Caco-2 (cell line): ENCODE data around the gene HAUS6. TPM values are rescaled to one million over a fixed set of nuclear protein-coding genes. Genes with fewer than 3 reads are reported as not detected.
"Not testable (repeated sequence)": the region's sequence is repeated elsewhere in the genome, so short reads cannot be mapped to it uniquely, and the experiment has no call there.

Source experiments
- BruUV-seq: library from RNA; stranded (reverse); fragments of 400-500 nt; replicated peaks from 2 replicates; lab custom pipeline; 2021; lab: Mats Ljungman, UMichigan
- CTCF ChIA-PET: fragments of 300-600 bp; sonication (Branson Sonifier 250); formaldehyde crosslinking; loops from one replicate; lab custom pipeline; 2022; ENCODE audit warnings: antibody characterized with exemption; lab: Charles Lee
- POLR2A ChIA-PET: fragments of 300-600 bp; sonication (Branson Sonifier 250); formaldehyde crosslinking; loops from one replicate; lab custom pipeline; 2022; ENCODE audit warnings: antibody characterized with exemption; lab: Charles Lee
- DNase-seq, 2 experiments: peaks; one replicate each; pipeline versions ENCODE4 v3.0.0 to v3.0.0-alpha.2; 2020 to 2022
- H3K27me3 ChIP-seq: replicated peaks from 2 replicates; pipeline ENCODE4 v1.6.0; 2011; ENCODE audit warnings: low read length; ENCODE audit not compliant: control insufficient read depth, insufficient read depth
- H3K36me3 ChIP-seq: 2 replicates; pipeline ENCODE4 v1.5.1; 2011; ENCODE audit warnings: low read length; ENCODE audit not compliant: control insufficient read depth, insufficient read depth
- H3K4me1 ChIP-seq: fragments of 250-450 bp; sonication (Bioruptor Pico); 2 replicates; pipeline ENCODE4 v1.5.1; 2020; ENCODE audit warnings: mild to moderate bottlenecking
- H3K4me3 ChIP-seq: 2 replicates; pipeline ENCODE4 v1.5.1; 2011; ENCODE audit warnings: low read depth, mild to moderate bottlenecking, control low read depth, low read length
- H3K9me3 ChIP-seq: fragments of 250-450 bp; sonication (Bioruptor Pico); 2 replicates; pipeline ENCODE4 v1.5.1; 2020; ENCODE audit warnings: mild to moderate bottlenecking, moderate library complexity
- H3K27ac Mint-ChIP-seq: one replicate; pipeline ENCODE4 v1.8.0; 2022; ENCODE audit warnings: mixed read lengths; ENCODE audit not compliant: unreplicated experiment
- H3K27me3 Mint-ChIP-seq: one replicate; pipeline ENCODE4 v1.8.0; 2022; ENCODE audit warnings: mixed read lengths; ENCODE audit not compliant: insufficient read depth, unreplicated experiment
- H3K36me3 Mint-ChIP-seq: one replicate; pipeline ENCODE4 v1.8.0; 2022; ENCODE audit warnings: mild to moderate bottlenecking, mixed read lengths; ENCODE audit not compliant: insufficient read depth, unreplicated experiment
- H3K4me1 Mint-ChIP-seq: one replicate; pipeline ENCODE4 v1.8.0; 2022; ENCODE audit warnings: low read depth, mixed read lengths; ENCODE audit not compliant: unreplicated experiment
- H3K4me3 Mint-ChIP-seq: one replicate; pipeline ENCODE4 v1.8.0; 2022; ENCODE audit warnings: mild to moderate bottlenecking, moderate library complexity, mixed read lengths; ENCODE audit not compliant: unreplicated experiment
- H3K9me3 Mint-ChIP-seq: one replicate; pipeline ENCODE4 v1.8.0; 2022; ENCODE audit warnings: mixed read lengths; ENCODE audit not compliant: unreplicated experiment
- intact Hi-C: fragments of 100-400 bp; cut with micrococcal nuclease; formaldehyde crosslinking; loops from one replicate; pipeline ENCODE4 v1.10.0; 2022; ENCODE audit not compliant: unreplicated experiment
- total RNA-seq: library from RNA; stranded (reverse); gene quantifications from 2 replicates; pipeline ENCODE4 v1.2.3, GENCODE V29; 2022
- TF ChIP-seq, protein P1 (sequence below), 2 experiments: fragments of 200-600 bp in 1 of 2; IDR thresholded peaks; 1 replicate in 1 of 2; 2 replicates in 1 of 2; pipeline versions ENCODE4 v1.5.1 to v1.8.0; 2011 to 2022; ENCODE audit warnings: antibody characterized with exemption in 1 of 2, control low read depth in 1 of 2, inconsistent platforms in 1 of 2, low read depth in 1 of 2, low read length in 1 of 2, mild to moderate bottlenecking in 1 of 2, moderate library complexity in 1 of 2; ENCODE audit not compliant: insufficient read depth in 1 of 2, severe bottlenecking in 1 of 2, unreplicated experiment in 1 of 2

The HAUS6 gene
- total RNA-seq, 1 experiment from 2014 or later, result 15.2 TPM

DNA sequence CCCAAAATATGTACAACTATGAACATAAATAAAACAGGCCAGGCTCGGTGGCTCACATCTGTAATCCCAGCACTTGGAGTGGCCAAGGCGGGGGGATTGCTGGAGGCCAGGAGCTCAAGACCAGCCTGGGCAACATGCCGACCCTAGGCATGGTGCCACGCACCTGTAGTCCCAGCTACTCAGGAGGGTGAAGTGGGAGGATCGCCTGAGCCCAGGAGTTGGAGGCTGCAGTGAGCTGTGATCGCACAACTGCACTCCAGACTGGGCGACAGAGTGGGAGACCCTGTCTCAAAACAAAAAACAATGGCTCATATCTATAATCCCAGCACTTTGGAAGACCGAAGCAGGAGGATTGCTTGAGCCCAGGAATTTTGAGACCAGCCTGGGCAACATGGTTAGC, 1.5 kb downstream of the HAUS6 start:
- ChIA-PET CTCF (no interaction called here), POLR2A (interaction anchor here (0.6 kb wide), 2 partner anchors 12 to 92 kb away, joined by 3 read pairs; no protein-coding TSS in a partner anchor)
- no peaks in the 10 kb centered on the region for H3K9me3 Mint-ChIP-seq
- H3K9me3 ChIP-seq, result no peaks in the 10 kb centered on the region
- H3K27ac Mint-ChIP-seq, result no peak overlapping the region
- H3K36me3 Mint-ChIP-seq, result no peaks in the 10 kb centered on the region
- H3K4me3 ChIP-seq, result 0 out of 2 replicates have a peak overlapping the region, but pooled peaks have one; percentile 1
- no peaks in the 10 kb centered on the region for H3K4me1 ChIP-seq
- TF ChIP-seq, protein P1, sequence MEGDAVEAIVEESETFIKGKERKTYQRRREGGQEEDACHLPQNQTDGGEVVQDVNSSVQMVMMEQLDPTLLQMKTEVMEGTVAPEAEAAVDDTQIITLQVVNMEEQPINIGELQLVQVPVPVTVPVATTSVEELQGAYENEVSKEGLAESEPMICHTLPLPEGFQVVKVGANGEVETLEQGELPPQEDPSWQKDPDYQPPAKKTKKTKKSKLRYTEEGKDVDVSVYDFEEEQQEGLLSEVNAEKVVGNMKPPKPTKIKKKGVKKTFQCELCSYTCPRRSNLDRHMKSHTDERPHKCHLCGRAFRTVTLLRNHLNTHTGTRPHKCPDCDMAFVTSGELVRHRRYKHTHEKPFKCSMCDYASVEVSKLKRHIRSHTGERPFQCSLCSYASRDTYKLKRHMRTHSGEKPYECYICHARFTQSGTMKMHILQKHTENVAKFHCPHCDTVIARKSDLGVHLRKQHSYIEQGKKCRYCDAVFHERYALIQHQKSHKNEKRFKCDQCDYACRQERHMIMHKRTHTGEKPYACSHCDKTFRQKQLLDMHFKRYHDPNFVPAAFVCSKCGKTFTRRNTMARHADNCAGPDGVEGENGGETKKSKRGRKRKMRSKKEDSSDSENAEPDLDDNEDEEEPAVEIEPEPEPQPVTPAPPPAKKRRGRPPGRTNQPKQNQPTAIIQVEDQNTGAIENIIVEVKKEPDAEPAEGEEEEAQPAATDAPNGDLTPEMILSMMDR (IDR thresholded peaks at IDR 0.05; ENCODE audit: insufficient read depth in 1 of 2, low read depth in 1 of 2, low read length in 1 of 2, severe bottlenecking in 1 of 2, unreplicated experiment in 1 of 2), result no peak
- H3K27me3 ChIP-seq, result no peaks in the 10 kb centered on the region
- H3K36me3 ChIP-seq, result no peaks in the 10 kb centered on the region
- H3K4me3 Mint-ChIP-seq, result peak overlapping the region; percentile 86
- peaks cover 7% of the 10 kb centered on the region for H3K4me1 Mint-ChIP-seq
- intact Hi-C loops, result no loop called here
- no peaks in the 10 kb centered on the region for H3K27me3 Mint-ChIP-seq
- DNase-seq, result no peak
- BruUV-seq, result no TSS peak

DNA sequence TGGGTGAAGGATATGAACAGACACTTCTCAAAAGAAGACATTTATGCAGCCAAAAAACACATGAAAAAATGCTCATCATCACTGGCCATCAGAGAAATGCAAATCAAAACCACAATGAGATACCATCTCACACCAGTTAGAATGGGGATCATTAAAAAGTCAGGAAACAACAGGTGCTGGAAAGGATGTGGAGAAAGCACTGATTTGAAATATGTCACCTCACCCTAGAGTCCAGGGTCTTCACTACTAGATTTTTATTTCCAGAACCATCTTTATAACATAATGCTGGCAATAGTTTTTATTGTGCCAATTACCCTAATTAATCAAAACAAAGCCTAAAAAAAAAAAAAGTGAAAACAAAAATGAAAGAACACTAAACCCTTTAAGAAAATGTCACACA, 5.3 kb downstream of the HAUS6 start:
- peaks cover 14% of the 10 kb centered on the region for H3K36me3 Mint-ChIP-seq
- H3K9me3 Mint-ChIP-seq, H3K4me1 ChIP-seq, H3K27ac Mint-ChIP-seq, CTCF ChIA-PET, H3K4me3 Mint-ChIP-seq, H3K4me3 ChIP-seq, BruUV-seq, DNase-seq, H3K9me3 ChIP-seq, H3K27me3 Mint-ChIP-seq, H3K27me3 ChIP-seq, H3K4me1 Mint-ChIP-seq, intact Hi-C loops, POLR2A ChIA-PET, H3K36me3 ChIP-seq: not testable (repeated sequence)

GRCh38 chr9:19087106-19088000, 15.4 kb downstream of the HAUS6 start:
- POLR2A ChIA-PET, result no interaction called here
- BruUV-seq, result no TSS peak
- Mint-ChIP-seq H3K4me3 (no peak overlapping the region), H3K9me3 (no peaks in the 10 kb centered on the region), H3K36me3 (peaks cover 38% of the 10 kb centered on the region), H3K27ac (no peak overlapping the region), H3K4me1 (no peaks in the 10 kb centered on the region), H3K27me3 (no peaks in the 10 kb centered on the region)
- Histone ChIP-seq H3K27me3 (no peaks in the 10 kb centered on the region), H3K4me1 (no peaks in the 10 kb centered on the region), H3K9me3 (no peaks in the 10 kb centered on the region), H3K4me3 (no peak overlapping the region), H3K36me3 (no peaks in the 10 kb centered on the region; the same call in 1 of the 2 replicates)
- intact Hi-C loops, result no loop called here
- DNase-seq, result no peak
- CTCF ChIA-PET, result no interaction called here
- TF ChIP-seq, protein P1 (IDR thresholded peaks at IDR 0.05; ENCODE audit: insufficient read depth in 1 of 2, low read depth in 1 of 2, low read length in 1 of 2, severe bottlenecking in 1 of 2, unreplicated experiment in 1 of 2), result no peak
